ENCODE data around the gene SUPV3L1.

The SUPV3L1 gene

DNA sequence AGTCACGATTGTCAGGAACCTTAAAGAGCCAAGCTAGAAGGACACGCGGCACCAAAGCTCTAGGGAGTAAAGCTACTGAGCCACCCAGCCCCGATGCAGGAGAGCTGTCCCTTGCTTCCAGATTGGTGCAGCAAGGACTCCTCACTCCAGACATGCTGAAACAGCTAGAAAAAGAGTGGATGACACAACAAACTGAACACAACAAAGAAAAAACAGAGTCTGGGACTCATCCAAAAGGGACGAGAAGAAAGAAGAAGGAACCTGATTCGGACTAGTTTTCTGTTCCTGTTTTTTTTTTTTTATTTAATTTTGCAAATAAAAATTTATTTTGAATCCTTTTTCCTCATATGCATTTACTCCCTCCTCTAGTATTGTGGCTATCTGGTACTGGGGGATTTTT lies 28.7 kb downstream of the SUPV3L1 start:
- no peak for DNase-seq

GRCh38 chr10:69209787-69210484 lies 29.9 kb downstream of the SUPV3L1 start:
- DNase-seq, result no peak

DNA sequence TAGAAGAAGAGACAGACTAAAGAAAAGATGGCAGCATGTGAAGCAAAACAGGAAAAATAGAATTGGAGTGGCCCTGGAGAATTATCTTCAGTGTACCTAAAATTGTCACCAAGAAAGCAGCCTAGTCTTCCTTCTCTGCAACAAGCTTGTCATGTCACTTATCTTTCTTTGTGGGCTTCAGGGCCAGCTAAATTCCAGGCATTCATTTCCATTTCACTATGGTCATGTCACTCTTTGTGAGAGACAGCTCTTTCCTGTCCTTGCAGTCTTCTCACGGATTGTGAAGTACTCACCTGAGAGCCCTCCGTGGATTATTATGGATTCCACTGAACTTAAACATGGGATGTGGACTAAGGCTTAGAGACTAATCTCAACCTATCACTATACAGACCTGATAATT lies 31.1 kb downstream of the SUPV3L1 start:
- DNase-seq, result no peak

GRCh38 chr10:69211524-69211923 lies 31.5 kb downstream of the SUPV3L1 start:
- no peak for DNase-seq

DNA sequence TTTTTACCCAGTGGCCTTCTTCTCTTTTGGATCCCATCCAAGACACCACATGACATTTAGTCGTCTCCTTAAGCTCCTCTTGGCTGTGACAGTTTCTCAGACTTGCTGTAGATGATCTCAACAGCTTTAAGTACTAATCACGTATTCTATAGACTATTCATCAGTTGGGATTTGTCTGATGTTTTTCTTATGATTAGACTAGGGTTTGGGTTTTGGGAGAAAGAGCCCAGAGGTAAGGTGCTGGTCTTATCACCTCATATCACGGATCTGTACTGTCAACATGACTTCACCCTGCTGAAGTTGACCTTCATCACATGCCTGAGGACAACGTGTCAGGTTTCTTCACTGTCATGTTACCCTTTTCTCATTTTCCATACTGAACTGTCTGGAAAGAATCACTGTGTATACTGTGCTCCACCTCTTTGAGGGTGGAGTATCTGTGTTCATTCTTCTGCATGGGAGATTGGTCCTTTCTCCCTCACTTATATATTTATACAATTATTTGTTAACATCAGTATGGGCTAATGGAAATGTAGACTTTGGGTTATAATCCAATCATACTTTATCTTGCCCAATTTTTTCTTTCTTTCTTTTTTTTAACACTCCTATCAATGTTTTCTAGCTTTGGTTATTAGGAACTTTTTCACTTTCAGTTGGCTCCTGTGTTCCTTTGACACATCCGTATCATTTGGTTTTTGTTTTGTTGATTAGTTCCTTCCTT lies 33.7 kb downstream of the SUPV3L1 start:
- no peak for DNase-seq

GRCh38 chr10:69214666-69215131 lies 34.7 kb downstream of the SUPV3L1 start:
- no peak for DNase-seq

- DNase-seq, result no peak
These were observed 35.6 kb downstream of the SUPV3L1 start for GRCh38 chr10:69215405-69216171.

GRCh38 chr10:69216577-69217118 lies 36.6 kb downstream of the SUPV3L1 start:
- no peak for DNase-seq

DNA sequence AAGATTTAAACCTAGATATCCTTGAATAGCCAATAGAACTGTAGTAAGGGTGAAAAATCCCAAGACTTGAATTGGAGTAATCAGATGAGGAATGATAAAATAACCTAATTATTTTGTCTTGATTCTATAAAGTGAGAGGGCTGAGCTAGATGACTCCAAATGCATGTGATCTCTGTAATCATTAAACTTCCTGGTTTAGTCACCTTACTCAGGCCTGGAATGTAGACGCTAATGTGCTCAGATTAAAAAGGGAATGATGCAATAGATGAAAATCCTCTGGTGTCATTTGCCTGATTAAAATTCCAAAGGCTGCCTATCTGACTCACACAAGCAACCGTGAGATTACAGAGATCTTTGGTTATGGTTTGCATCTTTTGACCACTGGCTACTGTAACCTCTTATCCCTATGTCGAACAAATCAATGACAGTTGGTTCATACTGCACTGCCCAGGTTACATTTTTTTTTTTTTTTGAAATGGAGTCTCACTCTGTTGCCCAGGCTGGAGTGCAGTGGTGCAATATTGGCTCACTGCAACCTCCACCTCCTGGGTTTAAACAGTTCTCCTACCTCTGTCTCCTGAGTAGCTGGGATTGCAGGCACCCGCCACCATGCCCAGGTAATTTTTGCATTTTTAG lies 37.2 kb downstream of the SUPV3L1 start:
- no peak for DNase-seq

DNA sequence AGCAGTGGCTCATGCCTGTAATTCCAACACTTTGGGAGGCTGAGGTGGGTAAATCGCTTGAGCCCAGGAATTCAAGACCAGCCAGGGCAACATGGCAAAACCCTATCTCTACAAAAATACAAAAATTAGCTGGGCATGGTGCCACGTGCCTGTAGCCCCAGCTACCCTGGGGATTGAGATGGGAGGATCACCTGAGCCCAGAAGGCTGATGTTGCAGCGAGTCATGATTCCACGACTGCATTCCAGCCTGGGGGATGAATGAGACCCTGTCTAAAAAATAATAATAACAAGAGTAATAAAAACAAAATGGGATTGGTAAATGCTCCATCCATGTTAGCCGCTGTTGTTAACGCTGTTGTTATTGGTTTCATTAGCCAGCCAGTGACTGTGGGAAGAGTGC lies 38.8 kb downstream of the SUPV3L1 start:
- DNase-seq, result no peak

- no peak for DNase-seq
These were observed 40.0 kb downstream of the SUPV3L1 start, which contains the start of gene HKDC1 for GRCh38 chr10:69220041-69220451. HKDC1 (plus strand) TSS chr10:69220332; CDS start chr10:69220436, 104 bp downstream.

DNA sequence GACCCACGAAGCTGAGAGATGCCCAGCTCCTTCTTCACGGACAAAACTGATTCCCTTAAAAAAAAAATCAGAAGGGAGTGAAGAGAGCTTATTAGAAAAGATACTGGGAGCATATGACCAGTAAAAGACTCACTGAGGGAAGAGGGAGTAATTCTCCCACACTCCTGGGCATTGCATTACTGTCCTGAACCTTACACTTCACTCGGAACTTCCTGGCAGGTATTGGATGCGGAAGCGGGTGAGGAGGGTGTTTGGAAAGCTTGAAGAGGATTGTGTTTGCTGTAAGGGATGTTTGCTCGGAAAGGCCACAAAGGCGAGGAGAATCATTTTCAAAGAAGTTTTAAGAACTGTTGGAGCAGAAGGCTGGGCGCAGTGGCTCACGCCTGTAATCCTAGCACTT lies 40.5 kb downstream of the SUPV3L1 start:
- no peak for DNase-seq

- DNase-seq, result no peak
These were observed 42.4 kb downstream of the SUPV3L1 start for GRCh38 chr10:69222157-69223027.

GRCh38 chr10:69223028-69223342 lies 43.0 kb downstream of the SUPV3L1 start:
- DNase-seq, result no peak

GRCh38 chr10:69224862-69225657 lies 45.0 kb downstream of the SUPV3L1 start:
- DNase-seq, result no peak

- DNase-seq, result no peak
These were observed 45.6 kb downstream of the SUPV3L1 start for GRCh38 chr10:69225681-69226080.

GRCh38 chr10:69226919-69227450 lies 47.0 kb downstream of the SUPV3L1 start:
- no peak for DNase-seq

DNA sequence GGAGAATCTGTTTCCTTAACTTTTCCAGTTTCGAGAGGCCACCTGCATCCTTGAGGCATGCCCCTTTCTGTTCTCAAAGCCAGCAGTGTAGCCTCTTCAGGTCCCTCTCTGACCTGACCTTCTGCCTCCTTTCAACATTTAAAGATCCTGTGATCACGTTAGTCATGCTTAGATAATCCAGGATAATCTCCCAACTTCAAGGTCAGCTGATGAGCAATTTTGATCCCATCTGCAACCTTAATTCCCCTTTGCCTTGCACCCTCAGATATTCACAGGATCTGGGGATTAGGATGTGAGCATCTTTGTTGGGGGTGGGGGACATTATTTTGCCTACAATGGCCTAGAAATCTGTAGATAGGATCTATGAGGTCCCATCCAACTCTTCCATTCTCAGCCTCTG lies 48.1 kb downstream of the SUPV3L1 start:
- DNase-seq, result no peak

- no peak for DNase-seq
These were observed 49.5 kb downstream of the SUPV3L1 start for GRCh38 chr10:69229616-69229916.

DNA sequence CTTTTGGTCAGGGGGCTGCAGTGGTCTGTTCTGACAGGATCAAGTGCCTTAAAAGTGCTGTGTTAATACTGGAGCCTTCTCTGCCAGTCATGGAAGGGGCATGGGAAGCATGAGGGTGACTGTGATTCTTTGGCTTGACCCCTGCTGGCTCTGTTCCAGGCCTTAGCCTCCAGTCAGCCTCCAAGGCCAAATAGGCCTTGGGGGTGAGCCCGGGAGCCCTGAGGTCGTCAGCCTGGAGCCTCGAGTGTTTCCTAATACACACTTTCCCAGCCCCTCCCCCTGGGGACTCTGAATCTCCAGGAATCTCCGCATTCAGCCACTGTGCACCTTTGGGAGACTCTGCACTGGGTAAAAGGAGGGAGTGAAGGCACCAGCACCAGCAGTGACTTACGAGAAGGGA lies 50.1 kb downstream of the SUPV3L1 start:
- DNase-seq, result no peak

GRCh38 chr10:69232252-69232651 lies 52.2 kb downstream of the SUPV3L1 start:
- DNase-seq, result no peak
